Transverse colon (tissue), 4 donors: ENCODE results near the gene DUSP11. TPM values are rescaled to one million over a fixed set of nuclear protein-coding genes. Genes with fewer than 3 reads are reported as not detected.

ENCODE experiments used
- DNase-seq: peaks from one replicate; pipeline ENCODE4 v3.0.0-alpha.2; 2019
- H3K27ac ChIP-seq, 4 donors: fragments of 200-600 bp; sonication (generic); 2 replicates each; pipeline ENCODE4 v1.5.1; 2016 to 2018; ENCODE audit warnings: inconsistent platforms in 4 of 4
- H3K27me3 ChIP-seq: fragments of 200-600 bp; sonication (generic); 2 replicates; pipeline ENCODE4 v1.5.1; 2017; ENCODE audit warnings: inconsistent platforms
- H3K36me3 ChIP-seq, 4 donors: fragments of 200-600 bp; sonication (generic); 2 replicates each; pipeline ENCODE4 v1.5.1; 2017 to 2019; ENCODE audit warnings: inconsistent platforms in 4 of 4
- H3K4me1 ChIP-seq, 4 donors: fragments of 200-600 bp; sonication (generic); 2 replicates each; pipeline ENCODE4 v1.5.1; 2017 to 2020; ENCODE audit warnings: inconsistent platforms in 4 of 4
- H3K4me3 ChIP-seq, 4 donors: fragments of 200-600 bp; sonication (generic); 1 replicate in 1 of 4; 2 replicates in 3 of 4; pipeline versions ENCODE4 v1.5.1 to v1.6.1; 2017 to 2019; ENCODE audit warnings: inconsistent platforms in 4 of 4
- H3K9me3 ChIP-seq, 2 donors: fragments of 200-600 bp; sonication (generic); 2 replicates each; pipeline ENCODE4 v1.5.1; 2017 to 2019; ENCODE audit warnings: inconsistent platforms in 2 of 2
- EP300 ChIP-seq: sonication (generic); formaldehyde crosslinking; IDR thresholded peaks from one replicate; pipeline ENCODE4 v1.6.1; 2017; ENCODE audit warnings: antibody characterized with exemption, low read depth
- POLR2A ChIP-seq: fragments of 450-650 bp; IDR thresholded peaks from one replicate; pipeline ENCODE4 v1.6.1; 2016; ENCODE audit warnings: antibody characterized with exemption, mild to moderate bottlenecking, moderate library complexity
- POLR2AphosphoS5 ChIP-seq, 3 donors: sonication (generic); formaldehyde crosslinking; IDR thresholded peaks; one replicate each; pipeline ENCODE4 v1.6.1; 2016; ENCODE audit warnings: antibody characterized with exemption in 3 of 3
- WGBS, 2 donors: methylation state at CpG; one replicate each; pipeline ENCODE4 v1.1.5; 2018; ENCODE audit warnings: low coverage in 1 of 2; 5-methylcytosine and 5-hydroxymethylcytosine counted together
- in situ Hi-C, 4 donors: fragments of 200-750 bp; cut with MboI; loops; one replicate each; pipeline versions ENCODE4 v1.15.0 to v1.15.1; 2017; ENCODE audit warnings: low sequenced_read_pairs in 3 of 4, low pct_ligation_motif_present in 1 of 4, low pct_unique_long_range_greater_than_20kb in 1 of 4
- intact Hi-C: fragments of 100-400 bp; cut with DNase I; formaldehyde crosslinking; loops from one replicate; pipeline ENCODE4 v1.15.1; 2023; ENCODE audit warnings: low total_unique reads
- total RNA-seq, 4 donors: library from RNA; depleted of rRNA; stranded (reverse); fragments of >200 nt; gene quantifications; one replicate each; pipeline ENCODE4 v1.1.0, GENCODE V29; 2016
- TF ChIP-seq, protein P1 (sequence below), 5 experiments: fragments of 200-600 bp in 3 of 5; fragments of 450-650 bp in 2 of 5; sonication (generic) in 3 of 5; IDR thresholded peaks; 1 replicate in 2 of 5; 2 replicates in 3 of 5; pipeline ENCODE4 v1.5.1; 2016 to 2017; ENCODE audit warnings: antibody characterized with exemption in 5 of 5, inconsistent platforms in 3 of 5, mild to moderate bottlenecking in 2 of 5, moderate library complexity in 1 of 5

The DUSP11 gene
- total RNA-seq, 4 donors from 2014 or later: 9.2 to 35.2 (median 30.8) TPM

DNA sequence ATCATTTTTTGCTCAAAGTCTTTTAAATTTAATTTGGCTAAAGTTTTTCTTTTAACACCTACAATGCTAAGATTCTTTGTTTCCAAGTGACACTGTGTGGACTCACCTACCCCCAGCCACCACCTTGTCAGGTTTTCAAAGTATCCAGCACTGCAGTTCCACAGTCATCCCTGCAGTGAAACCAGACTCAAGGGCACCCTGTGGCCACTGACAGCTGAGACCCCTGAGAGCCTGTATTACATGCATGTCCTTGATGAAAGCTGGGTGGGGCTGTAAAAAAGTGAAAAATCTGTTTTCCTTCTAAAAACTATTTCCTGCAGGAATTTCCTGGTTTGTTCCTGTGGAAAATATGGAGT is 62.7 kb downstream of the DUSP11 start:
- in situ Hi-C loops: no loop called here
- H3K27me3 ChIP-seq: no peaks in the 10 kb centered on the region
- H3K36me3 ChIP-seq: no peaks in the 10 kb centered on the region
- H3K4me3 ChIP-seq: no peak overlapping the region
- no peaks in the 10 kb centered on the region for H3K4me1 ChIP-seq
- peak overlapping the region in 1 of 4 donors; percentile 25 for H3K27ac ChIP-seq
- TF ChIP-seq, protein P1, sequence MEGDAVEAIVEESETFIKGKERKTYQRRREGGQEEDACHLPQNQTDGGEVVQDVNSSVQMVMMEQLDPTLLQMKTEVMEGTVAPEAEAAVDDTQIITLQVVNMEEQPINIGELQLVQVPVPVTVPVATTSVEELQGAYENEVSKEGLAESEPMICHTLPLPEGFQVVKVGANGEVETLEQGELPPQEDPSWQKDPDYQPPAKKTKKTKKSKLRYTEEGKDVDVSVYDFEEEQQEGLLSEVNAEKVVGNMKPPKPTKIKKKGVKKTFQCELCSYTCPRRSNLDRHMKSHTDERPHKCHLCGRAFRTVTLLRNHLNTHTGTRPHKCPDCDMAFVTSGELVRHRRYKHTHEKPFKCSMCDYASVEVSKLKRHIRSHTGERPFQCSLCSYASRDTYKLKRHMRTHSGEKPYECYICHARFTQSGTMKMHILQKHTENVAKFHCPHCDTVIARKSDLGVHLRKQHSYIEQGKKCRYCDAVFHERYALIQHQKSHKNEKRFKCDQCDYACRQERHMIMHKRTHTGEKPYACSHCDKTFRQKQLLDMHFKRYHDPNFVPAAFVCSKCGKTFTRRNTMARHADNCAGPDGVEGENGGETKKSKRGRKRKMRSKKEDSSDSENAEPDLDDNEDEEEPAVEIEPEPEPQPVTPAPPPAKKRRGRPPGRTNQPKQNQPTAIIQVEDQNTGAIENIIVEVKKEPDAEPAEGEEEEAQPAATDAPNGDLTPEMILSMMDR (IDR thresholded peaks at IDR 0.05): no peak
- TF ChIP-seq EP300 (no peak), POLR2AphosphoS5 (IDR thresholded peaks at IDR 0.05) (no peak), POLR2A (no peak)
- DNase-seq: no peak
- intact Hi-C loops: no loop called here
- H3K9me3 ChIP-seq: no peaks in the 10 kb centered on the region

DNA sequence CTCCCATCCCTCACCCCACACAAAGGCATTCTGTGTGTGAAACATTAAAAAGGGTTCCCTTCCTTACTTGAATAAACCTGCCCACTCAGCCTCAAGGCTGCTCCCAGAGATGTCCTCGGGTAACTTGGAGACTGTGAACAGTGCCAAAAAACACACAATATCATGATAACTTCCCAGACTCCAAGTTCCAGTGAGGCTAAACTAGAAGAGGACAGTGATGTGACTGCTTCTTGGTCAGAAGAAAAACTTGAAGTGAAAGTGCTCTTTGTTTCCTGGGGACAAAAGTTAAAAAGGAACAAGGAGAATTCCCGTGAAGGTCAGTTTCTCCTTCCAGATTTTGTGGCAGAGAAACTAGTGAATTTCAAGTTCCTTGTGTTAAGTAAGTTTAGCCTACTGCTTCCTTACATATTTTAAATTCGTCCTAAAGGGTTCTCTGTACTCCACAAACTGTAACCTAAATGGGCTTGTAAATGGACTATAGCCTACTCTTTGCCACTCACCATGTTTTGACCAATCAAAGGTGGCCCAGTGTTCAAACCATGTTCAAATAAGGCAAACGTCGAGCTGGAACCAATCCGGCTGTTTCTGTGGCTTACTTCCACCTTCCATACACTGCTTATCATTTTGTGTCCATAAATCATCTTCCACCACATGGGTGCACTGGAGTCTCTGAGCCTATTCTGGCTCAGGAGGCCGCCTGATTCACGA is 63.2 kb downstream of the DUSP11 start:
- H3K4me1 ChIP-seq: no peaks in the 10 kb centered on the region
- 48 to 50% methylated on average over 4 to 8 of the region's 8 CpGs for WGBS, 2 donors
- no peaks in the 10 kb centered on the region for H3K27me3 ChIP-seq
- intact Hi-C loops (no loop called here), in situ Hi-C loops (no loop called here)
- H3K4me3 ChIP-seq: no peak overlapping the region
- peak overlapping the region in 2 of 4 donors; percentile 3 to 25 for H3K27ac ChIP-seq
- H3K9me3 ChIP-seq: no peaks in the 10 kb centered on the region
- no peaks in the 10 kb centered on the region for H3K36me3 ChIP-seq
- DNase-seq: no peak
- TF ChIP-seq POLR2A (no peak), EP300 (no peak)

DNA sequence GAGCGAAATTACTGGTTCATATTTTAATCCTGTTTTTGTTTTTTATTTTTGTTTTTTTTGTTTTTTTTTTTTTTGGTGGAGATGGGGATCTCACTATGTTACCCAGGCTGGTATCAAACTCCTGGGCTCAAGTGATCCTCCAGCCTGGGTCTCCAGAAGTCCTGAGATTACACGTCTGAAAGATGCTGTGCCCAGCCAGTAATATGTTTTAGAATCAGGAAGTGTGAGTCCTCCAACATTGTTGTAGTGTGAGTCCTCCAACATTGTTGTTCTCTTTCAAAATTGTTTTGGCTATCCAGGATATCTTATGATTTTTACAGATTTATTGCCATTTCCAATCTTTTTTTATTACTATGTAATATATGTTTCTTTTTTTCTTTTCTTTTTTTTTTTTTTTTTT is 65.8 kb downstream of the DUSP11 start:
- WGBS, 2 donors: 90 to 100% methylated on average over 2 of the region's 2 CpGs
- Histone ChIP-seq H3K4me1 (no peaks in the 10 kb centered on the region), H3K27me3 (no peaks in the 10 kb centered on the region), H3K27ac (no peak overlapping the region), H3K36me3 (no peaks in the 10 kb centered on the region), H3K9me3 (no peaks in the 10 kb centered on the region), H3K4me3 (no peak overlapping the region)
- intact Hi-C loops (no loop called here), in situ Hi-C loops (no loop called here)
- no peak for DNase-seq
- TF ChIP-seq EP300: no peak
- no peak for TF ChIP-seq POLR2A
- no peak for TF ChIP-seq POLR2AphosphoS5 (IDR thresholded peaks at IDR 0.05)
- TF ChIP-seq, protein P1 (IDR thresholded peaks at IDR 0.05): no peak

Other genes with a start within 250 kb of the DUSP11 start
- 1 to 10 TPM in 2 of 4 donors, not detected in 2; 1.2 to 4.6 TPM for gene NAT8, start 137.7 kb downstream of the DUSP11 start, total RNA-seq
- gene TPRKB, start 42.8 kb downstream of the DUSP11 start, total RNA-seq: 10 to 100 TPM; 10.5 to 76.2 (median 36.5) TPM
- gene C2orf78, start 4.1 kb upstream of the DUSP11 start, total RNA-seq: not detected
- 1,000 to 10,000 TPM in 1 of 4 donors, 10 to 100 TPM in 3; 22.7 to 1,127 (median 37.3) TPM for gene STAMBP, start 48.9 kb upstream of the DUSP11 start, total RNA-seq
- gene ACTG2, start 112.9 kb upstream of the DUSP11 start, total RNA-seq: 1,000 to 10,000 TPM in 1 of 4 donors, 100 to 1,000 TPM in 3; 394 to 3,499 (median 729) TPM
- 10 to 100 TPM; 27.3 to 49.7 (median 40.3) TPM for gene DGUOK, start 146.8 kb upstream of the DUSP11 start, total RNA-seq
- gene TET3, start 204.8 kb upstream of the DUSP11 start, total RNA-seq: 10 to 100 TPM; 20.2 to 26.9 (median 22.5) TPM